GM23338 (cell line): ENCODE results near the gene GOSR1.

Experiments
- CTCF ChIP-seq, 2 experiments: fragments of 200-600 bp in 1 of 2; sonication (generic) in 1 of 2; conservative IDR thresholded peaks; 2 replicates each; pipeline versions ENCODE4 v1.5.1 to v1.6.1; 2016 to 2017; ENCODE audit warnings: antibody characterized with exemption in 2 of 2, low read depth in 2 of 2, mild to moderate bottlenecking in 2 of 2, moderate library complexity in 1 of 2
- EZH2phosphoT487 ChIP-seq: fragments of 200-600 bp; sonication (generic); IDR thresholded peaks from one replicate; pipeline ENCODE4 v1.8.1; 2018; ENCODE audit warnings: antibody characterized with exemption; ENCODE audit not compliant: unreplicated experiment

DNA sequence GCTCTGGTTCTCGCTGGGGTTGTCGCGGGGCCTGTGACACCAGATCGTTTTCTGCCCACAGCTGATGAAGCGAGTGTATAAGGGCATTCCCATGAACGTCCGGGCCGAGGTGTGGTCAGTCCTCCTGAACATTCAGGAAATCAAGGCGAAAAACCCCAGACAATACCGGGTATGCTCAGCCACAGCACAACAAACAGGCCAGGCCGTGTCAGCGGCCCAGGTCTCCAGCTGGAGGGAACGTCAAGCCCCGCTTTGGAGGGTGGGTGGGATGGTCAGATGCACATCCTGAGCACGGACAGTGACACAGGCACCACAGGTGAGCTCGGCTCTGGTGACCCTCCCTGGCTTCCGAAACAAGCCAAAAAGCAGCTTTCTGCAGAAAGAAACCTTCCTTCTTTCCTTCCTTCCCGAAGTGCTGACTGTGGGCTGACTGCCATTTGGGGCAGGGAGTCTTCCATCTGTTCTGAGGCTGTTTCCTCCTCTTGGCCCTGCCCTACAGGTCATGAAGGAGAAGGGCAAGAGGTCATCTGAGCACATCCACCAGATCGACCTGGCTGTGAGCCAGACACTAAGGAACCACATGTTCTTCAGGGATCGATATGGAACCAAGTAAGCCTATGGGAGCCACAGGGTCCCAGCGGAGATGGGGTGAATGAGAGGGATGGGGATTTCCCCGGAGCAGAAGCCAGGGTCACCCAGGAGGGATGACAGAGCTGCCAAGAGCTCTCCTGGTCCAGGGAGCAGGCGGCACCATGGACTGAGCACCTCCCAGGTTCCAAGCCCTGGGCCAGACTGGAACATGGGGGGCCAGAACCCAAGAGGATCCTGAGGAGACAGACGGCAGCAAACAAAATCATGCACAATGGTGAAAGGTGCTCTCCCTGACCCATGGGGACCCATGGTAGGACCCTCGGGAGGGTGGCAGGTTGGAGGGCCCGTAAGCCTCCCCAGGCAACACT is 79.4 kb downstream of the GOSR1 start:
- TF ChIP-seq EZH2phosphoT487 (no peak), CTCF (conservative IDR thresholded peaks at IDR 0.05; ENCODE audit: low read depth in 2 of 2) (no peak)
